Measurements from ENCODE around the gene C20orf96. TPM values are rescaled to one million over a fixed set of nuclear protein-coding genes. Genes with fewer than 3 reads are reported as not detected.
A peak's percentile ranks its signal among the peaks of the same experiment; 100 is the strongest.

C20orf96 gene
- total and polyA plus RNA-seq, 4 donors = 0.70 to 2.6 (median 1.7) TPM

DNA sequence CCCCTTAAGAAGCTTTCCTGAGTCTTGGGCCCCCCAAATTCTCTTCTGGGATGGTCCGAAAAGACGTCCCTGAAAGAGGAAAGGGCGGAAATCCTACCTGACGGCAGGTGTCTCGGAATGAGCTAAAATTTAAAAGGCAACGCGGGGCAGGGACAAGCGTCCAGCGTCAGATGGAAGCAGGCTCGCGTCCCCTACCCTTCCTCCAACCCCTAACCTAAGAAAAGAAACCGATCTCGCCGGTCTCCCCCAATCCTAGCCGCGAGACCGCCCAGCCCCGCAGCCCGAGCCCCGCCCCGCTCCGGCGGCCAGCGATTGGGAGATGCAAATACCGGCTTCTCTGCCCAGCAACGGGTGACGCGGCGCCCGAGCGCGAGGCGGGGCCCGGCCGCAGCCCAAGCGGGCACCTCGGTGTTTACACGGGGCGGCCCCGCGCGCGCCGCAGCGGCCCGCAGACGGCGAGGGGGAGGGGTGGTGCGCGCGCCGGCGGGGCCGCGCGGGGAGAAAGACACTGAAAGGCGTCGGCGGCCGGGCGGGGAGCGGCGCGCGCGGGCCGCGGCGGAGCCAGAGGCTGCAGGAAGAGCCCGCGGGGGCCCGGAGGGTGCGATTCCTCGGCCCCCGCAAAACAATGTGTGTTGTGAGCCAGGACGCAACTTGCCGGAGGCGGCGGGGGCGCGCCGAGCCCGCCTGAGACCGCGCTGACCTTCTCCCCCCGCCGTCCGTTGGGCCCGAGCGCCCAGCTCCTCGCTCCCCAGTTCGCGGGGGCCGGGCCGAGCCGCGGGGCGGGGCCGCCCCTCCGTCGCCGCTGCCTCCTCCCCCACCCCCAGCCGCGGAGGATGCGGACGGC lies 34.7 kb upstream of the C20orf96 start, which contains the start of gene SOX12:
TSS of gene SOX12 (plus strand) at position 508 of the 844 bp plus-strand sequence. CDS start 373 bp downstream, outside the sequence.
- Histone ChIP-seq H3K27me3 (ENCODE audit: control insufficient read depth in 4 of 4, insufficient read depth in 4 of 4, low read length in 3 of 4) (no peaks in the 10 kb centered on the region), H3K9me3 (ENCODE audit: control insufficient read depth in 4 of 4, low read length in 3 of 4) (no peaks in the 10 kb centered on the region), H3K9ac (ENCODE audit: low read depth in 1 of 2, low read length in 2 of 2) (peak within 1 kb of the TSS; percentile 72 to 90), H3K36me3 (ENCODE audit: control insufficient read depth in 4 of 4, insufficient read depth in 3 of 4, low read depth in 1 of 4, low read length in 3 of 4) (no peaks in the 10 kb centered on the region), H3K4me3 (ENCODE audit: low read depth in 1 of 3, low read length in 3 of 3) (peak within 1 kb of the TSS; percentile 68 to 88 (median 85)), H3K27ac (ENCODE audit: low read depth in 1 of 2, low read length in 2 of 2) (peak within 1 kb of the TSS; percentile 88 to 89), H3K4me1 (ENCODE audit: control insufficient read depth in 4 of 4, insufficient read depth in 4 of 4, low read length in 3 of 4) (peaks cover 7 to 31% (median 16%) of the 10 kb centered on the region in 4 donors)
- TF ChIP-seq FOXA1 (IDR thresholded peaks at IDR 0.05) (no peak), SP1 (IDR thresholded peaks at IDR 0.05) (peak; percentile 44), YY1 (IDR thresholded peaks at IDR 0.05) (peak; percentile 18), TAF1 (conservative IDR thresholded peaks at IDR 0.05) (peak; percentile 21), RXRA (IDR thresholded peaks at IDR 0.05) (no peak), REST (IDR thresholded peaks at IDR 0.05) (peak; percentile 46), GABPA (IDR thresholded peaks at IDR 0.05 in 1 of 2, conservative IDR thresholded peaks at IDR 0.05 in 1 of 2) (no peak)
- TF ChIP-seq, protein P1, sequence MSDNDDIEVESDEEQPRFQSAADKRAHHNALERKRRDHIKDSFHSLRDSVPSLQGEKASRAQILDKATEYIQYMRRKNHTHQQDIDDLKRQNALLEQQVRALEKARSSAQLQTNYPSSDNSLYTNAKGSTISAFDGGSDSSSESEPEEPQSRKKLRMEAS (IDR thresholded peaks at IDR 0.05) = no peak
- under 1% methylated on average over 106 of the region's 106 CpGs for WGBS
- peak; percentile 99 for DNase-seq (ENCODE audit: low spot score)

- peak overlapping the region; percentile 68 to 88 (median 85) for H3K4me3 ChIP-seq (ENCODE audit: low read depth in 1 of 3, low read length in 3 of 3)
- peak; percentile 96 for DNase-seq (ENCODE audit: low spot score)
- no peaks in the 10 kb centered on the region for H3K36me3 ChIP-seq (ENCODE audit: control insufficient read depth in 4 of 4, insufficient read depth in 3 of 4, low read depth in 1 of 4, low read length in 3 of 4)
- no peaks in the 10 kb centered on the region for H3K27me3 ChIP-seq (ENCODE audit: control insufficient read depth in 4 of 4, insufficient read depth in 4 of 4, low read length in 3 of 4)
- H3K9ac ChIP-seq (ENCODE audit: low read depth in 1 of 2, low read length in 2 of 2) = peak overlapping the region; percentile 72 to 90
- under 1% methylated on average over 69 of the region's 69 CpGs for WGBS
- TF ChIP-seq HNF4A (conservative IDR thresholded peaks at IDR 0.05) (no peak), FOXA1 (IDR thresholded peaks at IDR 0.05) (no peak), SP1 (IDR thresholded peaks at IDR 0.05) (peak; percentile 9), RXRA (IDR thresholded peaks at IDR 0.05) (no peak), YY1 (IDR thresholded peaks at IDR 0.05) (peak; percentile 55), HNF4G (IDR thresholded peaks at IDR 0.05) (no peak), RAD21 (IDR thresholded peaks at IDR 0.05) (peak in 1 of 2 donors; percentile 4), NR2F2 (IDR thresholded peaks at IDR 0.05) (no peak), GABPA (IDR thresholded peaks at IDR 0.05 in 1 of 2, conservative IDR thresholded peaks at IDR 0.05 in 1 of 2) (no peak), EGR1 (IDR thresholded peaks at IDR 0.05; ENCODE audit: low read depth in 2 of 2) (no peak), REST (IDR thresholded peaks at IDR 0.05) (peak; percentile 8), FOXA2 (IDR thresholded peaks at IDR 0.05) (no peak), TAF1 (conservative IDR thresholded peaks at IDR 0.05) (no peak)
- TF ChIP-seq, protein P2, sequence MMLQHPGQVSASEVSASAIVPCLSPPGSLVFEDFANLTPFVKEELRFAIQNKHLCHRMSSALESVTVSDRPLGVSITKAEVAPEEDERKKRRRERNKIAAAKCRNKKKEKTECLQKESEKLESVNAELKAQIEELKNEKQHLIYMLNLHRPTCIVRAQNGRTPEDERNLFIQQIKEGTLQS (IDR thresholded peaks at IDR 0.05) = no peak
- TF ChIP-seq, protein P3, sequence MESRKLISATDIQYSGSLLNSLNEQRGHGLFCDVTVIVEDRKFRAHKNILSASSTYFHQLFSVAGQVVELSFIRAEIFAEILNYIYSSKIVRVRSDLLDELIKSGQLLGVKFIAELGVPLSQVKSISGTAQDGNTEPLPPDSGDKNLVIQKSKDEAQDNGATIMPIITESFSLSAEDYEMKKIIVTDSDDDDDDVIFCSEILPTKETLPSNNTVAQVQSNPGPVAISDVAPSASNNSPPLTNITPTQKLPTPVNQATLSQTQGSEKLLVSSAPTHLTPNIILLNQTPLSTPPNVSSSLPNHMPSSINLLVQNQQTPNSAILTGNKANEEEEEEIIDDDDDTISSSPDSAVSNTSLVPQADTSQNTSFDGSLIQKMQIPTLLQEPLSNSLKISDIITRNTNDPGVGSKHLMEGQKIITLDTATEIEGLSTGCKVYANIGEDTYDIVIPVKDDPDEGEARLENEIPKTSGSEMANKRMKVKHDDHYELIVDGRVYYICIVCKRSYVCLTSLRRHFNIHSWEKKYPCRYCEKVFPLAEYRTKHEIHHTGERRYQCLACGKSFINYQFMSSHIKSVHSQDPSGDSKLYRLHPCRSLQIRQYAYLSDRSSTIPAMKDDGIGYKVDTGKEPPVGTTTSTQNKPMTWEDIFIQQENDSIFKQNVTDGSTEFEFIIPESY (IDR thresholded peaks at IDR 0.05) = no peak
- TF ChIP-seq, protein P1 (IDR thresholded peaks at IDR 0.05) = peak; percentile 17
- no peaks in the 10 kb centered on the region for H3K9me3 ChIP-seq (ENCODE audit: control insufficient read depth in 4 of 4, low read length in 3 of 4)
- H3K4me1 ChIP-seq (ENCODE audit: control insufficient read depth in 4 of 4, insufficient read depth in 4 of 4, low read length in 3 of 4) = peaks cover 7 to 31% (median 16%) of the 10 kb centered on the region in 4 donors
- peak overlapping the region; percentile 88 to 89 for H3K27ac ChIP-seq (ENCODE audit: low read depth in 1 of 2, low read length in 2 of 2)
These were observed 33.9 kb upstream of the C20orf96 start for GRCh38 chr20:324177-325044.
